HTERT RPE-1 (cell line): ENCODE data around the gene COL5A1.

ENCODE experiments used
- in situ Hi-C: fragments of 300-500 bp; cut with MboI; formaldehyde crosslinking; loops from 4 replicates; pipeline ENCODE4 v1.14.3; 2020; ENCODE audit warnings: low sequenced_read_pairs

The COL5A1 gene

GRCh38 chr9:134759913-134760312 lies 118.3 kb downstream of the COL5A1 start:
- in situ Hi-C loops: no loop called here

- in situ Hi-C loops: no loop called here
Observed at GRCh38 chr9:134760750-134761420, 119.3 kb downstream of the COL5A1 start.

- in situ Hi-C loops: no loop called here
Observed at GRCh38 chr9:134764473-134765269, 123.1 kb downstream of the COL5A1 start.

GRCh38 chr9:134765785-134766184 lies 124.2 kb downstream of the COL5A1 start:
- in situ Hi-C loops: no loop called here

- in situ Hi-C loops: no loop called here
Observed at GRCh38 chr9:134766587-134766986, 125.0 kb downstream of the COL5A1 start.

- in situ Hi-C loops: no loop called here
Observed at GRCh38 chr9:134768332-134768708, 126.7 kb downstream of the COL5A1 start.

GRCh38 chr9:134768709-134769351 lies 127.2 kb downstream of the COL5A1 start:
- in situ Hi-C loops: no loop called here

- in situ Hi-C loops: no loop called here
Observed at GRCh38 chr9:134770972-134771971, 129.7 kb downstream of the COL5A1 start.

- in situ Hi-C loops: no loop called here
Observed at GRCh38 chr9:134772331-134772730, 130.7 kb downstream of the COL5A1 start.

GRCh38 chr9:134773842-134774241 lies 132.2 kb downstream of the COL5A1 start:
- in situ Hi-C loops: no loop called here

- in situ Hi-C loops: no loop called here
Observed at GRCh38 chr9:134774410-134774809, 132.8 kb downstream of the COL5A1 start.

- in situ Hi-C loops: no loop called here
Observed at GRCh38 chr9:134775081-134775951, 133.7 kb downstream of the COL5A1 start.

- in situ Hi-C loops: no loop called here
Observed at GRCh38 chr9:134776080-134776796, 134.6 kb downstream of the COL5A1 start.

GRCh38 chr9:134777153-134777552 lies 135.6 kb downstream of the COL5A1 start:
- in situ Hi-C loops: no loop called here

- in situ Hi-C loops: no loop called here
Observed at GRCh38 chr9:134778156-134778555, 136.6 kb downstream of the COL5A1 start.

GRCh38 chr9:134778841-134779411 lies 137.3 kb downstream of the COL5A1 start:
- in situ Hi-C loops: no loop called here

GRCh38 chr9:134779640-134780039 lies 138.0 kb downstream of the COL5A1 start:
- in situ Hi-C loops: no loop called here

GRCh38 chr9:134781591-134782302 lies 140.1 kb downstream of the COL5A1 start:
- in situ Hi-C loops: no loop called here
